Caco-2 (cell line): ENCODE data around the gene CCP110. TPM values are rescaled to one million over a fixed set of nuclear protein-coding genes. Genes with fewer than 3 reads are reported as not detected.

ENCODE experiments used
- BruUV-seq: library from RNA; stranded (reverse); fragments of 400-500 nt; replicated peaks from 2 replicates; lab custom pipeline; 2021; lab: Mats Ljungman, UMichigan
- CTCF ChIA-PET: fragments of 300-600 bp; sonication (Branson Sonifier 250); formaldehyde crosslinking; loops from one replicate; lab custom pipeline; 2022; ENCODE audit warnings: antibody characterized with exemption; lab: Charles Lee
- POLR2A ChIA-PET: fragments of 300-600 bp; sonication (Branson Sonifier 250); formaldehyde crosslinking; loops from one replicate; lab custom pipeline; 2022; ENCODE audit warnings: antibody characterized with exemption; lab: Charles Lee
- DNase-seq, 2 experiments: peaks; one replicate each; pipeline versions ENCODE4 v3.0.0 to v3.0.0-alpha.2; 2020 to 2022
- H3K27me3 ChIP-seq: replicated peaks from 2 replicates; pipeline ENCODE4 v1.6.0; 2011; ENCODE audit warnings: low read length; ENCODE audit not compliant: control insufficient read depth, insufficient read depth
- H3K36me3 ChIP-seq: 2 replicates; pipeline ENCODE4 v1.5.1; 2011; ENCODE audit warnings: low read length; ENCODE audit not compliant: control insufficient read depth, insufficient read depth
- H3K4me1 ChIP-seq: fragments of 250-450 bp; sonication (Bioruptor Pico); 2 replicates; pipeline ENCODE4 v1.5.1; 2020; ENCODE audit warnings: mild to moderate bottlenecking
- H3K4me3 ChIP-seq: 2 replicates; pipeline ENCODE4 v1.5.1; 2011; ENCODE audit warnings: low read depth, mild to moderate bottlenecking, control low read depth, low read length
- H3K9me3 ChIP-seq: fragments of 250-450 bp; sonication (Bioruptor Pico); 2 replicates; pipeline ENCODE4 v1.5.1; 2020; ENCODE audit warnings: mild to moderate bottlenecking, moderate library complexity
- H3K27ac Mint-ChIP-seq: one replicate; pipeline ENCODE4 v1.8.0; 2022; ENCODE audit warnings: mixed read lengths; ENCODE audit not compliant: unreplicated experiment
- H3K27me3 Mint-ChIP-seq: one replicate; pipeline ENCODE4 v1.8.0; 2022; ENCODE audit warnings: mixed read lengths; ENCODE audit not compliant: insufficient read depth, unreplicated experiment
- H3K36me3 Mint-ChIP-seq: one replicate; pipeline ENCODE4 v1.8.0; 2022; ENCODE audit warnings: mild to moderate bottlenecking, mixed read lengths; ENCODE audit not compliant: insufficient read depth, unreplicated experiment
- H3K4me1 Mint-ChIP-seq: one replicate; pipeline ENCODE4 v1.8.0; 2022; ENCODE audit warnings: low read depth, mixed read lengths; ENCODE audit not compliant: unreplicated experiment
- H3K4me3 Mint-ChIP-seq: one replicate; pipeline ENCODE4 v1.8.0; 2022; ENCODE audit warnings: mild to moderate bottlenecking, moderate library complexity, mixed read lengths; ENCODE audit not compliant: unreplicated experiment
- H3K9me3 Mint-ChIP-seq: one replicate; pipeline ENCODE4 v1.8.0; 2022; ENCODE audit warnings: mixed read lengths; ENCODE audit not compliant: unreplicated experiment
- intact Hi-C: fragments of 100-400 bp; cut with micrococcal nuclease; formaldehyde crosslinking; loops from one replicate; pipeline ENCODE4 v1.10.0; 2022; ENCODE audit not compliant: unreplicated experiment
- total RNA-seq: library from RNA; stranded (reverse); gene quantifications from 2 replicates; pipeline ENCODE4 v1.2.3, GENCODE V29; 2022
- TF ChIP-seq, protein P1 (sequence below), 2 experiments: fragments of 200-600 bp in 1 of 2; IDR thresholded peaks; 1 replicate in 1 of 2; 2 replicates in 1 of 2; pipeline versions ENCODE4 v1.5.1 to v1.8.0; 2011 to 2022; ENCODE audit warnings: antibody characterized with exemption in 1 of 2, control low read depth in 1 of 2, inconsistent platforms in 1 of 2, low read depth in 1 of 2, low read length in 1 of 2, mild to moderate bottlenecking in 1 of 2, moderate library complexity in 1 of 2; ENCODE audit not compliant: insufficient read depth in 1 of 2, severe bottlenecking in 1 of 2, unreplicated experiment in 1 of 2

The CCP110 gene
- total RNA-seq, 1 experiment from 2014 or later: 7.5 TPM

DNA sequence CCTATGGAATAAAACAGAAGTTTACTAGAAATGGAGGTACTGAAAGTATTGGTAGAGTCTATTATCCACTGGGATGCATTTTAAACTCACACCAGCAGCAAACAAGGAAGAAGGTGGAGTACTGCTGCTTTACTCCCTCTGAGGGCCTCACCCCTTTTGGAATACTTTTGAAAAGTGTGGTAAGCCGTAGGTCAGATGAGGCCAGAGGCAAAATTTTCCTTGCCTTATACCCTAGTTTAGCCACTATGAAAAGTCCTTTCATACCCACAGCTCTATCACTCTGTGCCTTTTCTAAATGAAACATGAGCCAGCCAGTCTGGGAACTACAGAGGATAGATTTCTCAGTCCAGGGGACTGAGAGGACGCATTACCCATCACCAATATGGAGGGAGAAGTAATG, 15.9 kb upstream of the CCP110 start:
- H3K36me3 Mint-ChIP-seq: peaks cover 25% of the 10 kb centered on the region
- Histone ChIP-seq H3K4me1 (0 out of 2 replicates have a peak, but pooled peaks cover 4% of the 10 kb centered on the region), H3K9me3 (no peaks in the 10 kb centered on the region), H3K27me3 (no peaks in the 10 kb centered on the region), H3K4me3 (no peak overlapping the region), H3K36me3 (no peaks in the 10 kb centered on the region; the same call in 1 of the 2 replicates)
- no peaks in the 10 kb centered on the region for H3K27me3 Mint-ChIP-seq
- BruUV-seq: no TSS peak
- TF ChIP-seq, protein P1, sequence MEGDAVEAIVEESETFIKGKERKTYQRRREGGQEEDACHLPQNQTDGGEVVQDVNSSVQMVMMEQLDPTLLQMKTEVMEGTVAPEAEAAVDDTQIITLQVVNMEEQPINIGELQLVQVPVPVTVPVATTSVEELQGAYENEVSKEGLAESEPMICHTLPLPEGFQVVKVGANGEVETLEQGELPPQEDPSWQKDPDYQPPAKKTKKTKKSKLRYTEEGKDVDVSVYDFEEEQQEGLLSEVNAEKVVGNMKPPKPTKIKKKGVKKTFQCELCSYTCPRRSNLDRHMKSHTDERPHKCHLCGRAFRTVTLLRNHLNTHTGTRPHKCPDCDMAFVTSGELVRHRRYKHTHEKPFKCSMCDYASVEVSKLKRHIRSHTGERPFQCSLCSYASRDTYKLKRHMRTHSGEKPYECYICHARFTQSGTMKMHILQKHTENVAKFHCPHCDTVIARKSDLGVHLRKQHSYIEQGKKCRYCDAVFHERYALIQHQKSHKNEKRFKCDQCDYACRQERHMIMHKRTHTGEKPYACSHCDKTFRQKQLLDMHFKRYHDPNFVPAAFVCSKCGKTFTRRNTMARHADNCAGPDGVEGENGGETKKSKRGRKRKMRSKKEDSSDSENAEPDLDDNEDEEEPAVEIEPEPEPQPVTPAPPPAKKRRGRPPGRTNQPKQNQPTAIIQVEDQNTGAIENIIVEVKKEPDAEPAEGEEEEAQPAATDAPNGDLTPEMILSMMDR (IDR thresholded peaks at IDR 0.05; ENCODE audit: insufficient read depth in 1 of 2, low read depth in 1 of 2, low read length in 1 of 2, severe bottlenecking in 1 of 2, unreplicated experiment in 1 of 2): no peak
- H3K4me3 Mint-ChIP-seq: no peak overlapping the region
- H3K27ac Mint-ChIP-seq: no peak overlapping the region
- intact Hi-C loops: no loop called here
- peaks cover 9% of the 10 kb centered on the region for H3K4me1 Mint-ChIP-seq
- POLR2A ChIA-PET: no interaction called here
- no peaks in the 10 kb centered on the region for H3K9me3 Mint-ChIP-seq
- CTCF ChIA-PET: no interaction called here
- DNase-seq: no peak

DNA sequence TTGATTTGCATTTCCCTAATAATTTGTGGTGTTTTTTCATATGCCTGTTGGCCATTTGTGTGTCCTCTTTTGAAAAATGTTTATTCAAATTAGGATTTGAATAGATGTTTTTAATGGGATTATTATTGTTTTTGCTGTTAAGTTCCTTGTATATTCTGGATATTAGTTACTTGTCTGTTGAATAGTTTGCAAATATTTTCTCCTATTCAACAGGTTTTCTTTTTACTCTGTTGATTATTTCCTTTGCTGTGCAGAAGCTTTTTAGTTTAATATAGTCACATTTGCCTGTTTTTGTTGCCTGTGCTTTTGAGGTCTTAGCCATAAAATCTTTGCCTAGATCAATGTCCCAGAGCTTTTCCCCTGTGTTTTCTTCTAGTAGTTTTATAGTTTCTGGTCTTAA, 11.4 kb upstream of the CCP110 start:
- DNase-seq: no peak
- POLR2A ChIA-PET: no interaction called here
- Histone ChIP-seq H3K9me3 (no peaks in the 10 kb centered on the region), H3K36me3 (no peaks in the 10 kb centered on the region; the same call in none of the 2 replicates), H3K4me1 (no peaks in the 10 kb centered on the region), H3K27me3 (no peaks in the 10 kb centered on the region), H3K4me3 (no peak overlapping the region)
- Mint-ChIP-seq H3K36me3 (peaks cover 28% of the 10 kb centered on the region), H3K27ac (no peak overlapping the region), H3K9me3 (no peaks in the 10 kb centered on the region), H3K4me1 (no peaks in the 10 kb centered on the region), H3K27me3 (no peaks in the 10 kb centered on the region), H3K4me3 (no peak overlapping the region)
- CTCF ChIA-PET: no interaction called here
- TF ChIP-seq, protein P1 (IDR thresholded peaks at IDR 0.05; ENCODE audit: insufficient read depth in 1 of 2, low read depth in 1 of 2, low read length in 1 of 2, severe bottlenecking in 1 of 2, unreplicated experiment in 1 of 2): no peak
- intact Hi-C loops: no loop called here
- no TSS peak for BruUV-seq

DNA sequence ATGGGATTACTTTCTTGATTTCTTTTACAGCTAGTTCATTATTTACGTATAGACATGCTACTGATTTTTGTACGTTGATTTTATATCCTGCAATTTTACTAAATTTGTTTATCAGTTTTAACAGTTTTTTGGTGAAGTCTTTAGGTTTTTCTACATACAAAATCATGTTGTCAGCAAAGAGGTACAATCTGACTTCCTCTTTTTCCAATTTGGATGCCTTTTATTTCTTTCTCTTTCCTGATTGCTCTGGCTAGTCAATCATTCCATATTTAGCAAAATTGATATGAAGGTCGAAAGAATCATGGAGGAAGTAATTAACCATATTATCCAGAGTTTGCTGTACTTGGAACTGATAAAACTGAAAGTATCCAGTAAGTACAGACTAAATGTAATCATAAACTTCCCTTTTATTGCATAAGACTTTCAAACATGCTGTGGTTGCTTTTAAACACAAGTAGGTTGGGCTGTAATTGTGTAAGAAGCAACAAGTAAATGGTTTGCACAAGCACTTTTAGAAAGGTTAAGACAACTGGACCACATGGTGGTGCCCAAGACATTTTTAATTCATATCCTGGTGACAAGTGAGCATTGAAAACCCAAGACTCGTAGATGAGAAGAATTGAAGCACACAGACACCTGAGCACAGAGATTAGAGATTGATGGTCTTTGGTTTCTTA, 10.2 kb upstream of the CCP110 start:
- TF ChIP-seq, protein P1 (IDR thresholded peaks at IDR 0.05; ENCODE audit: insufficient read depth in 1 of 2, low read depth in 1 of 2, low read length in 1 of 2, severe bottlenecking in 1 of 2, unreplicated experiment in 1 of 2): no peak
- no peak overlapping the region for H3K27ac Mint-ChIP-seq
- ChIA-PET CTCF (no interaction called here), POLR2A (no interaction called here)
- H3K9me3 ChIP-seq: no peaks in the 10 kb centered on the region
- no TSS peak for BruUV-seq
- H3K4me1 Mint-ChIP-seq: no peaks in the 10 kb centered on the region
- H3K9me3 Mint-ChIP-seq: no peaks in the 10 kb centered on the region
- DNase-seq: no peak
- intact Hi-C loops: no loop called here
- H3K4me1 ChIP-seq: no peaks in the 10 kb centered on the region
- H3K36me3 ChIP-seq: no peaks in the 10 kb centered on the region; the same call in none of the 2 replicates
- no peaks in the 10 kb centered on the region for H3K27me3 ChIP-seq
- H3K4me3 ChIP-seq: no peak overlapping the region
- no peak overlapping the region for H3K4me3 Mint-ChIP-seq
- peaks cover 28% of the 10 kb centered on the region for H3K36me3 Mint-ChIP-seq
- no peaks in the 10 kb centered on the region for H3K27me3 Mint-ChIP-seq
